GM12801 (cell line): ENCODE measurements around the gene SNX32.

Source experiments
- CTCF ChIP-seq: IDR thresholded peaks from one replicate; pipeline ENCODE4 v1.5.1; 2011; ENCODE audit warnings: control low read depth; ENCODE audit not compliant: insufficient read length; ENCODE audit errors: extremely low read depth

SNX32 gene

GRCh38 chr11:65814131-65814985 lies 19.4 kb upstream of the SNX32 start:
- TF ChIP-seq CTCF, result no peak

GRCh38 chr11:65814986-65815565 lies 18.7 kb upstream of the SNX32 start:
- TF ChIP-seq CTCF, result no peak

- no peak for TF ChIP-seq CTCF
Observed at GRCh38 chr11:65816696-65817095, 17.1 kb upstream of the SNX32 start.

GRCh38 chr11:65817312-65817834 lies 16.4 kb upstream of the SNX32 start:
- no peak for TF ChIP-seq CTCF

- TF ChIP-seq CTCF, result no peak
Observed at GRCh38 chr11:65817835-65818680, 15.7 kb upstream of the SNX32 start.

GRCh38 chr11:65821107-65821506 lies 12.7 kb upstream of the SNX32 start:
- TF ChIP-seq CTCF, result no peak
